Right cardiac atrium (tissue), 5 donors: ENCODE data around the gene DHX8. TPM values are rescaled to one million over a fixed set of nuclear protein-coding genes. Genes with fewer than 3 reads are reported as not detected.
"Not testable (repeated sequence)": the region's sequence is repeated elsewhere in the genome, so short reads cannot be mapped to it uniquely, and the experiment has no call there.

Experiments used
- ATAC-seq, 2 donors: fragments of 200-7000 bp; cut with Tn5 transposase; one replicate each; pipeline versions ENCODE4 v1.8.0 to v1.9.1; 2020; ENCODE audit warnings: moderate library complexity in 2 of 2, mild to moderate bottlenecking in 1 of 2
- DNase-seq, 3 donors: peaks; one replicate each; pipeline ENCODE4 v3.0.0-alpha.2; 2020
- H3K27ac ChIP-seq: one replicate; pipeline ENCODE4 v1.5.1; 2013; ENCODE audit warnings: mild to moderate bottlenecking, low read length, control low read depth, moderate library complexity
- H3K27me3 ChIP-seq: one replicate; pipeline ENCODE4 v1.6.1; 2013; ENCODE audit not compliant: control insufficient read depth, insufficient read depth
- H3K4me1 ChIP-seq: one replicate; pipeline ENCODE4 v1.6.1; 2013; ENCODE audit warnings: low read length; ENCODE audit not compliant: control insufficient read depth, insufficient read depth
- H3K4me3 ChIP-seq: one replicate; pipeline ENCODE4 v1.5.1; 2013; ENCODE audit warnings: low read length, control low read depth
- H3K9me3 ChIP-seq: one replicate; pipeline ENCODE4 v1.6.1; 2013; ENCODE audit warnings: low read length; ENCODE audit not compliant: control insufficient read depth
- WGBS: extraction: QIAGEN DNeasy Blood & Tissue Kit; methylation state at CpG from one replicate; pipeline ENCODE4 v1.1.7; 2013; 5-methylcytosine and 5-hydroxymethylcytosine counted together
- intact Hi-C, 4 donors: fragments of 100-400 bp; cut with DNase I; formaldehyde crosslinking; loops; one replicate each; pipeline versions ENCODE4 v1.11.0 to v1.14.0; 2022 to 2023
- polyA plus RNA-seq: library from polyadenylated mRNA; stranded (reverse); fragments of 200-250 nt; gene quantifications from one replicate; pipeline ENCODE4 v1.2.3, GENCODE V29; 2013
- total RNA-seq, 4 donors: library from RNA; stranded (reverse); fragmentation: NEBNext Ultra II Directional; extraction: Animal tissue kit (Norgen Biotek cat#: 25700); gene quantifications; one replicate each; pipeline ENCODE4 v1.2.1, GENCODE V29; 2021
- donor health status: healthy with polysubstance abuse.
- donor health status: DM: no; HTN: yes; CAD: no.
- donor health status: DM: no; HTN: no; CAD: no.
- donor health status: DM: no; HTN: yes; CAD: no; lungs with severe emphysema.
- donor health status: DM: yes; HTN: yes; CAD: no.

DHX8 gene
- total and polyA plus RNA-seq, 5 donors: 12.8 to 38.8 (median 26.9) TPM

GRCh38 chr17:43462569-43462968, 21.2 kb upstream of the DHX8 start:
- DNase-seq, H3K27me3 ChIP-seq: not testable (repeated sequence)
- WGBS: 93% methylated on average over 3 of the region's 4 CpGs

GRCh38 chr17:43463241-43463640, 20.5 kb upstream of the DHX8 start:
- intact Hi-C loops: no loop called here
- Histone ChIP-seq H3K27me3 (no peaks in the 10 kb centered on the region), H3K4me1 (peaks cover 6% of the 10 kb centered on the region), H3K4me3 (no peak overlapping the region), H3K9me3 (no peaks in the 10 kb centered on the region), H3K27ac (no peak overlapping the region)
- DNase-seq (no peak), ATAC-seq (no peak)
- WGBS: 82% methylated on average over 4 of the region's 4 CpGs

More at GRCh38 chr17:43462569-43462968, 21.2 kb upstream of the DHX8 start:
- intact Hi-C loops, ATAC-seq, H3K9me3 ChIP-seq, H3K4me1 ChIP-seq, H3K4me3 ChIP-seq, H3K27ac ChIP-seq: not testable (repeated sequence)

GRCh38 chr17:43464046-43464445, 19.7 kb upstream of the DHX8 start:
- no peaks in the 10 kb centered on the region for H3K27me3 ChIP-seq
- peaks cover 4% of the 10 kb centered on the region for H3K4me1 ChIP-seq
- intact Hi-C loops: no loop called here
- 100% methylated on average over 1 of the region's 1 CpG for WGBS
- DNase-seq: no peak
- H3K27ac ChIP-seq: no peak overlapping the region
- no peaks in the 10 kb centered on the region for H3K9me3 ChIP-seq
- no peak for ATAC-seq
- no peak overlapping the region for H3K4me3 ChIP-seq

GRCh38 chr17:43465049-43465448, 18.7 kb upstream of the DHX8 start:
- peaks cover 4% of the 10 kb centered on the region for H3K4me1 ChIP-seq
- no peak overlapping the region for H3K27ac ChIP-seq
- intact Hi-C loops: no loop called here
- DNase-seq (no peak), ATAC-seq (no peak)
- no peaks in the 10 kb centered on the region for H3K27me3 ChIP-seq
- 74% methylated on average over 9 of the region's 9 CpGs for WGBS
- no peak overlapping the region for H3K4me3 ChIP-seq
- no peaks in the 10 kb centered on the region for H3K9me3 ChIP-seq

- no peaks in the 10 kb centered on the region for H3K27me3 ChIP-seq
- H3K9me3 ChIP-seq: no peaks in the 10 kb centered on the region
- no peak overlapping the region for H3K27ac ChIP-seq
- ATAC-seq: no peak
- DNase-seq: no peak
- H3K4me1 ChIP-seq: peaks cover 4% of the 10 kb centered on the region
- no peak overlapping the region for H3K4me3 ChIP-seq
- WGBS: 47% methylated on average over 9 of the region's 9 CpGs
- intact Hi-C loops: no loop called here
These were observed 15.7 kb upstream of the DHX8 start for GRCh38 chr17:43467981-43468581.

- peaks cover 4% of the 10 kb centered on the region for H3K4me1 ChIP-seq
- ATAC-seq: no peak
- WGBS: 57% methylated on average over 4 of the region's 4 CpGs
- no peak overlapping the region for H3K27ac ChIP-seq
- H3K9me3 ChIP-seq: no peaks in the 10 kb centered on the region
- intact Hi-C loops: no loop called here
- H3K27me3 ChIP-seq: no peaks in the 10 kb centered on the region
- H3K4me3 ChIP-seq: no peak overlapping the region
- DNase-seq: no peak
These were observed 15.1 kb upstream of the DHX8 start for GRCh38 chr17:43468691-43469139.

GRCh38 chr17:43469145-43469544, 14.6 kb upstream of the DHX8 start:
- H3K4me3 ChIP-seq: no peak overlapping the region
- DNase-seq (no peak), ATAC-seq (no peak)
- peaks cover 4% of the 10 kb centered on the region for H3K4me1 ChIP-seq
- H3K27me3 ChIP-seq: no peaks in the 10 kb centered on the region
- H3K9me3 ChIP-seq: no peaks in the 10 kb centered on the region
- no peak overlapping the region for H3K27ac ChIP-seq
- WGBS: 92% methylated on average over 4 of the region's 4 CpGs
- intact Hi-C loops: no loop called here

- Histone ChIP-seq H3K27me3 (no peaks in the 10 kb centered on the region), H3K27ac (no peak overlapping the region), H3K4me1 (peaks cover 3% of the 10 kb centered on the region), H3K9me3 (no peaks in the 10 kb centered on the region), H3K4me3 (no peak overlapping the region)
- ATAC-seq (no peak), DNase-seq (no peak)
- WGBS: 78% methylated on average over 2 of the region's 2 CpGs
- intact Hi-C loops: no loop called here
These were observed 12.1 kb upstream of the DHX8 start for GRCh38 chr17:43471585-43472160.

- no peak overlapping the region for H3K4me3 ChIP-seq
- ATAC-seq: no peak
- H3K27me3 ChIP-seq: no peaks in the 10 kb centered on the region
These were observed 8.2 kb upstream of the DHX8 start for GRCh38 chr17:43475494-43476089.

GRCh38 chr17:43476306-43476705, 7.5 kb upstream of the DHX8 start:
- DNase-seq, H3K4me1 ChIP-seq, intact Hi-C loops, H3K27ac ChIP-seq, H3K27me3 ChIP-seq, H3K4me3 ChIP-seq, ATAC-seq, H3K9me3 ChIP-seq: not testable (repeated sequence)
- WGBS: 89% methylated on average over 9 of the region's 9 CpGs

More at GRCh38 chr17:43475494-43476089, 8.2 kb upstream of the DHX8 start:
- no peak for DNase-seq
- no peaks in the 10 kb centered on the region for H3K4me1 ChIP-seq
- intact Hi-C loops: no loop called here
- H3K9me3 ChIP-seq: no peaks in the 10 kb centered on the region
- WGBS: 93% methylated on average over 11 of the region's 11 CpGs
- H3K27ac ChIP-seq: no peak overlapping the region

GRCh38 chr17:43477832-43478634, 5.7 kb upstream of the DHX8 start:
- no peak overlapping the region for H3K4me3 ChIP-seq
- no peaks in the 10 kb centered on the region for H3K27me3 ChIP-seq
- ATAC-seq: no peak
- no peaks in the 10 kb centered on the region for H3K4me1 ChIP-seq
- 67% methylated on average over 9 of the region's 9 CpGs for WGBS
- H3K27ac ChIP-seq: no peak overlapping the region
- DNase-seq: no peak
- intact Hi-C loops: no loop called here
- H3K9me3 ChIP-seq: no peaks in the 10 kb centered on the region
